ENCODE data around the gene GABRG3.

GABRG3 gene

DNA sequence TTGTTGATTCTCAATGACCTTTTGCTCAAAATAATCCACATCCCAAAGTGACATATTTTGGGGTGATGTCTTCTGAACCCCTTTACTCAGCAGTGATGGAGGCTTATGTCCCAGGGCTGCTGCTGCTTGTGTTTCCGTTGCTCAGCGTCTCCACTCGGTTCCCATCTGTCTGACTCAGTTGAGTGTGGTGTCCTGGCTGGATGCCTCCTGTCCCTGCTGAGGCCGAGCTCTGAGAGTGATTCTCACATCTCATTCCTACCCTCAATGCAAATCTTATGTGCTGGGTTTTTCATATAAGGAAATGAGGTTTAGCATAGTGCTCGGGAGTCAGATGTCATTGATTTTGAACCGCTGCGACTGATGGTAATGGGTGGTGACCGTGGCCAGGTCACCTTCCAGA, 247.4 kb downstream of the GABRG3 start:
- no peak overlapping the region for H3K4me3 ChIP-seq (IDR thresholded peaks at IDR 0.05; ENCODE audit: insufficient read depth, low read depth, low read length)
- no peaks in the 10 kb centered on the region for H3K4me1 ChIP-seq (ENCODE audit: low read depth, poor library complexity, severe bottlenecking)
- no peak overlapping the region for H3K27ac ChIP-seq
- no peak overlapping the region for H3K9ac ChIP-seq
- no peak overlapping the region for H3K4me2 ChIP-seq
- H4K20me1 ChIP-seq (ENCODE audit: insufficient read depth), result no peaks in the 10 kb centered on the region
- no peaks in the 10 kb centered on the region for H3K27me3 ChIP-seq (ENCODE audit: insufficient read depth, low read depth)
- TF ChIP-seq, protein P1, sequence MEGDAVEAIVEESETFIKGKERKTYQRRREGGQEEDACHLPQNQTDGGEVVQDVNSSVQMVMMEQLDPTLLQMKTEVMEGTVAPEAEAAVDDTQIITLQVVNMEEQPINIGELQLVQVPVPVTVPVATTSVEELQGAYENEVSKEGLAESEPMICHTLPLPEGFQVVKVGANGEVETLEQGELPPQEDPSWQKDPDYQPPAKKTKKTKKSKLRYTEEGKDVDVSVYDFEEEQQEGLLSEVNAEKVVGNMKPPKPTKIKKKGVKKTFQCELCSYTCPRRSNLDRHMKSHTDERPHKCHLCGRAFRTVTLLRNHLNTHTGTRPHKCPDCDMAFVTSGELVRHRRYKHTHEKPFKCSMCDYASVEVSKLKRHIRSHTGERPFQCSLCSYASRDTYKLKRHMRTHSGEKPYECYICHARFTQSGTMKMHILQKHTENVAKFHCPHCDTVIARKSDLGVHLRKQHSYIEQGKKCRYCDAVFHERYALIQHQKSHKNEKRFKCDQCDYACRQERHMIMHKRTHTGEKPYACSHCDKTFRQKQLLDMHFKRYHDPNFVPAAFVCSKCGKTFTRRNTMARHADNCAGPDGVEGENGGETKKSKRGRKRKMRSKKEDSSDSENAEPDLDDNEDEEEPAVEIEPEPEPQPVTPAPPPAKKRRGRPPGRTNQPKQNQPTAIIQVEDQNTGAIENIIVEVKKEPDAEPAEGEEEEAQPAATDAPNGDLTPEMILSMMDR (conservative IDR thresholded peaks at IDR 0.05; ENCODE audit: low read depth, low read length), result no peak
- H3K36me3 ChIP-seq (ENCODE audit: insufficient read depth), result no peaks in the 10 kb centered on the region
- no peak overlapping the region for H2AFZ ChIP-seq (ENCODE audit: low read depth)
- no peaks in the 10 kb centered on the region for H3K79me2 ChIP-seq (ENCODE audit: insufficient read depth, low read depth)

DNA sequence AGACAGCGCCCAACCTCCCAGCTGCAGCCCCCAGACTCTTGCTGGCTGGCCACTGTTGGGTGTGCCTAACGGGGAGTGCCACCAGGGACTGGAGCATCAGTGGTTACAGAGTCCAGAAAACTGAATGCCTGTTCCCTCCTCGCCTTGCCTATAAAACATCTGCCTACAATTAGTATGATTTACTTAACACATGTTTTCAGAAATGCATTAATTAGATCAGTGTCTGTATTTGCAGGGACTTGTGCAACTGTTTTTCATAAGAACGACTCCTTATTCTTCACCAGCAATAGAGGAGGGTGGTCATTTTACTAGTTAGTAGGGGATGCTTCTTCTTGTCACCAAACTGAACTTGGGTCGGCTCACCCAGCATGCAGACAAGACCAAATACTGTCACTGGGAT, 248.7 kb downstream of the GABRG3 start:
- TF ChIP-seq, protein P1 (conservative IDR thresholded peaks at IDR 0.05; ENCODE audit: low read depth, low read length), result no peak
- no peaks in the 10 kb centered on the region for H3K4me1 ChIP-seq (ENCODE audit: low read depth, poor library complexity, severe bottlenecking)
- no peaks in the 10 kb centered on the region for H4K20me1 ChIP-seq (ENCODE audit: insufficient read depth)
- H3K27me3 ChIP-seq (ENCODE audit: insufficient read depth, low read depth), result no peaks in the 10 kb centered on the region
- no peak overlapping the region for H3K4me3 ChIP-seq (IDR thresholded peaks at IDR 0.05; ENCODE audit: insufficient read depth, low read depth, low read length)
- no peaks in the 10 kb centered on the region for H3K36me3 ChIP-seq (ENCODE audit: insufficient read depth)
- no peak overlapping the region for H3K9ac ChIP-seq
- H2AFZ ChIP-seq (ENCODE audit: low read depth), result no peak overlapping the region
- no peak overlapping the region for H3K4me2 ChIP-seq
- H3K79me2 ChIP-seq (ENCODE audit: insufficient read depth, low read depth), result no peaks in the 10 kb centered on the region
- no peak overlapping the region for H3K27ac ChIP-seq

DNA sequence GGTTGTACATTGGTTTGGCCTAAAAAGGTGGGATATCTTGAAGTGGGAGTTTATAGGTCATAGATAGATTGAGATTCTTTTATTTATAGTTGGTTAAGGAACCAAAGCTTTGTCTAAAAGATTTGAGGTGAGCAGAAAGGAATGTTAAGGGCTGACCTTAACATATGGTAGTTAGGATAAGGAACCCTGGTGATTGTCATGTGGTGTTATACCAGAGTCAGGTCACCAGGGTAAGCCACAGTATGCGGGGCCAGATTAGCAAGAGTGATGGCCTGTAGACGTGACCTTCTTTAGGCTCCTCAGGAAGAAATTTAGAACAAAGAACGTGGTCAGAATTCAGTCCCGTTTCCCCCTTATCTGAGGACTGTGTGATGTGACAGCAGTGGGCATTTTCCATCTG, 249.2 kb downstream of the GABRG3 start:
- Histone ChIP-seq H2AFZ (ENCODE audit: low read depth) (no peak overlapping the region), H3K4me1 (ENCODE audit: low read depth, poor library complexity, severe bottlenecking) (no peaks in the 10 kb centered on the region), H3K27me3 (ENCODE audit: insufficient read depth, low read depth) (no peaks in the 10 kb centered on the region)

DNA sequence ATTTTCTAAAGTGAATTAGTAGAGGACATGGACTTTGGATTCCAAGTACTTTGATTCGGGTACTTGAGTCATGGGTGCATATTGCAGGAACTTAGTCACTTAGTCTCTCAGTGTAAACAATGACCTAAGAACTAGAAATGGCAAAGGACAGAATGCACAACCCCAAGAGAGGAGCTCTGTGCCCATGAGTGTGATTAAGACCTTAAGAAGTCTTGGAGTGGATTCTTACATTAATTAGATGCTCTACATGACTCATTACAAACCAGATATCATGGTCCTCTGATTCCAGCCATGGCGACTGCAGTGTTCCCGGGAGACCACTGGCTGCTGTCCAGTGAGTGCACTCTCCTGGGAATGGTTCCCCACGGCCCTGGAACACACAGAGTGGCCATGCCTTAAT, 251.5 kb downstream of the GABRG3 start:
- H3K79me2 ChIP-seq (ENCODE audit: insufficient read depth, low read depth), result no peaks in the 10 kb centered on the region
- no peak overlapping the region for H3K9ac ChIP-seq
- H3K4me1 ChIP-seq (ENCODE audit: low read depth, poor library complexity, severe bottlenecking), result no peaks in the 10 kb centered on the region
- no peak overlapping the region for H3K27ac ChIP-seq
- no peaks in the 10 kb centered on the region for H3K36me3 ChIP-seq (ENCODE audit: insufficient read depth)
- TF ChIP-seq, protein P1 (conservative IDR thresholded peaks at IDR 0.05; ENCODE audit: low read depth, low read length), result no peak
- H3K27me3 ChIP-seq (ENCODE audit: insufficient read depth, low read depth), result no peaks in the 10 kb centered on the region
- H3K4me2 ChIP-seq, result no peak overlapping the region
- no peak overlapping the region for H3K4me3 ChIP-seq (IDR thresholded peaks at IDR 0.05; ENCODE audit: insufficient read depth, low read depth, low read length)
- no peak overlapping the region for H2AFZ ChIP-seq (ENCODE audit: low read depth)
- no peaks in the 10 kb centered on the region for H4K20me1 ChIP-seq (ENCODE audit: insufficient read depth)

More for the DNA sequence above, 249.2 kb downstream of the GABRG3 start:
- TF ChIP-seq, protein P1 (conservative IDR thresholded peaks at IDR 0.05; ENCODE audit: low read depth, low read length), result no peak
- Histone ChIP-seq H3K36me3 (ENCODE audit: insufficient read depth) (no peaks in the 10 kb centered on the region), H3K4me3 (IDR thresholded peaks at IDR 0.05; ENCODE audit: insufficient read depth, low read depth, low read length) (no peak overlapping the region), H3K27ac (no peak overlapping the region), H3K4me2 (no peak overlapping the region), H3K9ac (no peak overlapping the region), H4K20me1 (ENCODE audit: insufficient read depth) (no peaks in the 10 kb centered on the region), H3K79me2 (ENCODE audit: insufficient read depth, low read depth) (no peaks in the 10 kb centered on the region)

Data from KMS-11 (cell line).